Psoas muscle (tissue), 8 donors: Measurements from ENCODE around the gene PHACTR2. TPM values are rescaled to one million over a fixed set of nuclear protein-coding genes. Genes with fewer than 3 reads are reported as not detected.
"Not testable (repeated sequence)": the region's sequence is repeated elsewhere in the genome, so short reads cannot be mapped to it uniquely, and the experiment has no call there.

Experiments used
- ATAC-seq, 4 donors: fragments of 200-7000 bp; cut with Tn5 transposase; one replicate each; pipeline ENCODE4 v1.9.1; 2020; ENCODE audit warnings: moderate library complexity in 3 of 4, mild to moderate bottlenecking in 2 of 4
- DNase-seq, 2 donors: peaks; one replicate each; pipeline ENCODE4 v3.0.0-alpha.2; 2020
- H3K27ac ChIP-seq: fragments of 200-600 bp; one replicate; pipeline ENCODE4 v1.8.0; 2022
- H3K27me3 ChIP-seq, 3 donors: fragments of 200-600 bp in 1 of 3; one replicate each; pipeline versions ENCODE4 v1.6.1 to v1.8.0; 2013 to 2022; ENCODE audit warnings: low read length in 2 of 3, mild to moderate bottlenecking in 2 of 3, moderate library complexity in 1 of 3; ENCODE audit not compliant: insufficient read depth in 3 of 3
- H3K36me3 ChIP-seq, 2 donors: fragments of 200-600 bp in 1 of 2; one replicate each; pipeline versions ENCODE4 v1.6.1 to v1.8.0; 2013 to 2022; ENCODE audit warnings: low read depth in 1 of 2, mild to moderate bottlenecking in 1 of 2, moderate library complexity in 1 of 2; ENCODE audit not compliant: insufficient read depth in 1 of 2
- H3K4me1 ChIP-seq: fragments of 200-600 bp; one replicate; pipeline ENCODE4 v1.8.0; 2022
- H3K4me3 ChIP-seq: fragments of 200-600 bp; one replicate; pipeline ENCODE4 v1.8.0; 2022; ENCODE audit warnings: mild to moderate bottlenecking
- H3K9me3 ChIP-seq: fragments of 200-600 bp; one replicate; pipeline ENCODE4 v1.8.0; 2022
- WGBS, 3 donors: extraction: QIAGEN DNeasy Blood & Tissue Kit; methylation state at CpG; one replicate each; pipeline versions ENCODE4 v1.1.6 to v1.1.7; 2013; 5-methylcytosine and 5-hydroxymethylcytosine counted together
- intact Hi-C, 2 donors: fragments of 100-400 bp; cut with DNase I; formaldehyde crosslinking; loops; one replicate each; pipeline versions ENCODE4 v1.11.0 to v1.14.2; 2022
- polyA plus RNA-seq, 3 donors: library from polyadenylated mRNA; stranded (reverse); fragments of 200-250 nt; gene quantifications; one replicate each; pipeline ENCODE4 v1.2.3, GENCODE V29; 2013
- total RNA-seq, 4 donors: library from RNA; stranded (reverse); fragmentation: NEBNext Ultra II Directional in 2 of 4; extraction: Animal tissue kit (Norgen Biotek cat#: 25700) in 2 of 4; gene quantifications; one replicate each; pipeline versions ENCODE4 v1.2.1 to v1.2.4, GENCODE V29; 2021 to 2023
- TF ChIP-seq, protein P1 (sequence below): fragments of 200-600 bp; IDR thresholded peaks from one replicate; pipeline ENCODE4 v1.8.0; 2022; ENCODE audit warnings: antibody characterized with exemption
- donor health status: healthy with polysubstance abuse.
- donor health status: DM: no; HTN: no; CAD: no; lungs with moderate emphysema.
- donor health status: Bipolar disorder and iron deficiency.
- donor health status: healthy.
- donor health status: DM: yes; HTN: yes; CAD: no.
- donor health status: DM: no; HTN: no; CAD: no.
- donor health status: DM: no; HTN: no; CAD: no.
- donor health status: DM: yes; HTN: yes; CAD: no.

The PHACTR2 gene
- total and polyA plus RNA-seq, 7 donors, result 3.4 to 48.8 (median 30.0) TPM

DNA sequence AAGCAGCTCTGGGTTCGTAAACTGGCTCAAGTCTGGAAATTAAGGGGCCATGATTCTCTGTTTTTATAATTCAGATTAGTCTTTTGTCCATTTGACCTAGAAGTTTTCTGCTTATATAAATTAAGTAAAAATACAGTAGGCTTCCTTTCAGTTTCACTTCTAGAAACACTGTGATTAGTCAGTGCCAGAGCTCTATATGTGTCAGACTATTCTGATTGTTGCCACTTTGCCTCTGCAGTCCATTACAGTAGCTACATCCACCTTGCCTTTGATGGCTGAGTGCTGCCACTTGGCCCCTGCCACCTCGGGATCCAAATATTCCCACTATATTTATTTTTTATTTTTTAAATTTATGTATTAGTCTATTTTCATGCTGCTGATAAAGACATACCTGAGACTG, 194.4 kb downstream of the PHACTR2 start:
- Histone ChIP-seq H3K4me3 (no peak overlapping the region), H3K36me3 (no peaks in the 10 kb centered on the region), H3K4me1 (no peaks in the 10 kb centered on the region), H3K27ac (no peak overlapping the region), H3K9me3 (no peaks in the 10 kb centered on the region), H3K27me3 (no peaks in the 10 kb centered on the region)
- 83 to 88% (median 85%) methylated on average over 2 of the region's 2 CpGs for WGBS, 3 donors
- TF ChIP-seq, protein P1, sequence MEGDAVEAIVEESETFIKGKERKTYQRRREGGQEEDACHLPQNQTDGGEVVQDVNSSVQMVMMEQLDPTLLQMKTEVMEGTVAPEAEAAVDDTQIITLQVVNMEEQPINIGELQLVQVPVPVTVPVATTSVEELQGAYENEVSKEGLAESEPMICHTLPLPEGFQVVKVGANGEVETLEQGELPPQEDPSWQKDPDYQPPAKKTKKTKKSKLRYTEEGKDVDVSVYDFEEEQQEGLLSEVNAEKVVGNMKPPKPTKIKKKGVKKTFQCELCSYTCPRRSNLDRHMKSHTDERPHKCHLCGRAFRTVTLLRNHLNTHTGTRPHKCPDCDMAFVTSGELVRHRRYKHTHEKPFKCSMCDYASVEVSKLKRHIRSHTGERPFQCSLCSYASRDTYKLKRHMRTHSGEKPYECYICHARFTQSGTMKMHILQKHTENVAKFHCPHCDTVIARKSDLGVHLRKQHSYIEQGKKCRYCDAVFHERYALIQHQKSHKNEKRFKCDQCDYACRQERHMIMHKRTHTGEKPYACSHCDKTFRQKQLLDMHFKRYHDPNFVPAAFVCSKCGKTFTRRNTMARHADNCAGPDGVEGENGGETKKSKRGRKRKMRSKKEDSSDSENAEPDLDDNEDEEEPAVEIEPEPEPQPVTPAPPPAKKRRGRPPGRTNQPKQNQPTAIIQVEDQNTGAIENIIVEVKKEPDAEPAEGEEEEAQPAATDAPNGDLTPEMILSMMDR, result no peak
- DNase-seq (no peak), ATAC-seq (no peak)
- intact Hi-C loops, result no loop called here

DNA sequence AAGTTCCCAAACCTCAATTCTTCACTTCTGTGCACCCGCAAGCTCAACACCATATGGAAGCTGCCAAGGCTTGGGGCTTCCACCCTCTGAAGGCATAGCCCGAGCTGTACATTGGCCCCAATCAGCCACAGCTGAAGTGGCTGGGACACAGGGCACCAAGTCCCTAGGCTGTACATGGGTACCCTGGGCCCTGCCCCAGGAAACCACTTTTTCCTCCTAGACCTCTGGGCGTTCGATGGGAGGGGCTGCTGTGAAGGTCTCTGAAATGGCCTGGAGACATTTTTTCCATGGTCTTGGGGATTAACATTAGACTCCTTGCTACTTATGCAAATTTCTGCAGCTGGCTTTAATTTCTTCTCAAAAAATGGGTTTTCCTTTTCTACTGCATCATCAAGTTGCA, 195.8 kb downstream of the PHACTR2 start:
- H3K9me3 ChIP-seq, H3K4me3 ChIP-seq, ATAC-seq, H3K36me3 ChIP-seq, H3K27ac ChIP-seq, intact Hi-C loops, H3K27me3 ChIP-seq, DNase-seq, H3K4me1 ChIP-seq: not testable (repeated sequence)
- WGBS, 3 donors, result 95 to 99% (median 97%) methylated on average over 4 of the region's 4 CpGs

DNA sequence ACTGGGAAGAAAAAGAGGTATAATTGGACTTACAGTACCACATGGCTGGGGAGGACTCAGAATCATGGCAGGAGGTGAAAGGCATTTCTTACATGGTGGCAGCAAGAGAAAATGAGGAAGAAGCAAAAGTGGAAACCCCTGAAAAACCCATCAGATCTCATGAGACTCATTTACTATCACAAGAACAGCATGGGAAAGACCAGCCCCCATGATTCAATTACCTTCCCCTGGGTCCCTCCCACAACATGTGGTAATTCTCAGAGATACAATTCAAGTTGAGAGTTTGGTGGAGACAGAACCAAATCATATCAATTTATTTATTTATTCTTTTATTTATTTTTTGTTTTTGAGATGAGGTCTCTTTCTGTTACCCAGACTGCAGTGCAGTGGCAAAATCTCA, 196.7 kb downstream of the PHACTR2 start:
- H3K4me3 ChIP-seq, H3K27me3 ChIP-seq, H3K4me1 ChIP-seq, DNase-seq, intact Hi-C loops, H3K27ac ChIP-seq, H3K36me3 ChIP-seq, ATAC-seq, H3K9me3 ChIP-seq: not testable (repeated sequence)

DNA sequence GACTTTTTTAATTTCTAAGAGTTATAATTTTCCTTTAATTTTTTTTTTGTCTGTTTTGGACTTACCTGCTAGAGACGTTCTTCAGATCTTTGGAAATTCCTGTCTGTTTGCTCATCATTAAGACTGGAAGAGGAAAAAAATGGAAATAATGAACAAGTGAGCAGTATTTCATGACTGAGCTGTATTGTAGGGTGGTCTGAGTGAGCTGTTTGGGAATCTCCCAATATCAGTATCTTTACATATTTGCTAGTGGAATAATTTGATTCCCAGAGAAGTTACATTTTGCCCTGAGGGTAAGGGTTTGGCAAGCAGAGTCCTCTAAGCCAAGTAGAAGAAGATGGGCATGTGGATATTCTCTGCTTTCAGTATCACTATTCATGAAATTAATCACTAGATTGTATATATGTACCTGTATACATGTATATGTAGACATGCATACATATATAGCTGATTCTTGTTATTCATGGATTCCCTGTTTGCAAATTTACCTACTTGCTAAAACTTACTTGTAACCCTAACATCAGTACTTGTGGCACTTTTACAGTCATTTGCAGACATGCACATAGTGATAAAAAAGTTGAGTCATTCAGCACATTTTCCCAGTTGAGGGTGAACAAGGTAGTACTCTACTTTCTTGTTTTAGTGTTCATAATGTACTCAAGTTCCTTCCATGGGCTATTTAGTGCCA, 200.0 kb downstream of the PHACTR2 start:
- Histone ChIP-seq H3K4me3 (no peak overlapping the region), H3K27ac (no peak overlapping the region), H3K27me3 (no peaks in the 10 kb centered on the region), H3K4me1 (no peaks in the 10 kb centered on the region), H3K9me3 (no peaks in the 10 kb centered on the region), H3K36me3 (no peaks in the 10 kb centered on the region)
- TF ChIP-seq, protein P1, result no peak
- DNase-seq, result no peak
- 90 to 95% methylated on average over 1 of the region's 1 CpG; no CpG with 5 or more reads in 1 of the 3 donors for WGBS, 3 donors
- ATAC-seq, result no peak
- intact Hi-C loops, result no loop called here

DNA sequence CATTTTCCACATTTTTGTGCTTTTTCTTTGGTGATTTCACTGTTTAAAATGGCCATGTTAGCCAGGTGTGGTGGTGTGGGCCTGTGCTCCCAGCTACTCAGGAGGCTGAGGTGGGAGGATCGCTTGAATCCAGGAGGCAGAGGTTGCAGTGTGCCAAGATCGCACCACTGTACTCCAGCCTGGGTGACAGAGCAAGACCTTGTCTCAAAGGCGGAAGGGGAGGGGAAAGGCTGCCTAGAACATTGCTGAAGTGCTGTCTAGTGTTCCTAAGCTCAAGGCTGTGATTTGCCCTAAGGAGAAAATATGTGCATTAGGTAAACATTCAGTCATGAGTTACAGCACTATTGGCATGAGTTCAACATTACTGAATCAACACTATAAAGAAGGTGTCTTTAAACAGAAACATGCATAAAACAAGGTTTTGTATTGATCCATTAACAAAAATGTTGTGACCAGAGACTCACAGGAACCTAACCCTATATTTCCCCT, 200.6 kb downstream of the PHACTR2 start:
- TF ChIP-seq, protein P1, result no peak

DNA sequence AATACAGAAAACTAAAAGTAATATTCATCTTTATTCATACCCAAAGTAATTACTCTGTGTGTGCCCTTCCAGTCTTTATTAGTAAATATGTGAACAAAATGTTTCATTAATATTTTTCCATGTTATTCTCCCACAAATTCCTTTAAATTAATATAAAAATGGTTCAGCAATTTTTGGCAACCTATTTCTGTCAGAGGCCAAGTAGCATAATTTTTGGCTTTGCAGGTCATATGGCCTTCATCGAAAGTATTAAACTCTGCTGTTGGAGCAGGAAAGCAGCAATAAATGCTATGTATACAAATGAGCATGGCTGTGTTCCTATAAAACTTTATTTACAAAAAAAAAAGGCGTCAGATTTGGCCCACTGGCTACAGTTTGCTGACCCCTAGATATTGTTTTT, 202.6 kb downstream of the PHACTR2 start:
- Histone ChIP-seq H3K36me3 (no peaks in the 10 kb centered on the region), H3K27ac (no peak overlapping the region), H3K4me3 (no peak overlapping the region), H3K9me3 (no peaks in the 10 kb centered on the region), H3K4me1 (no peaks in the 10 kb centered on the region), H3K27me3 (no peaks in the 10 kb centered on the region)
- intact Hi-C loops, result no loop called here
- DNase-seq, result no peak
- WGBS, 3 donors, result 42 to 59% (median 54%) methylated on average over 2 of the region's 2 CpGs
- TF ChIP-seq, protein P1, result no peak
- ATAC-seq, result no peak

More for the DNA sequence above, 200.6 kb downstream of the PHACTR2 start:
- intact Hi-C loops, result no loop called here
- no peak overlapping the region for H3K4me3 ChIP-seq
- no peak overlapping the region for H3K27ac ChIP-seq
- no peaks in the 10 kb centered on the region for H3K27me3 ChIP-seq
- WGBS, 3 donors, result 93 to 100% methylated on average over 3 of the region's 3 CpGs; no CpG with 5 or more reads in 1 of the 3 donors
- H3K4me1 ChIP-seq, result no peaks in the 10 kb centered on the region
- no peaks in the 10 kb centered on the region for H3K9me3 ChIP-seq
- no peak for DNase-seq
- ATAC-seq, result no peak
- H3K36me3 ChIP-seq, result no peaks in the 10 kb centered on the region
